Measurements from ENCODE around the gene VMAC.
A peak's percentile ranks its signal among the peaks of the same experiment; 100 is the strongest.
"Not testable (repeated sequence)": the region's sequence is repeated elsewhere in the genome, so short reads cannot be mapped to it uniquely, and the experiment has no call there.

The VMAC gene

GRCh38 chr19:5884065-5884811, 20.4 kb upstream of the VMAC start:
- not testable (repeated sequence) for DNase-seq

- DNase-seq = no peak
Measured at GRCh38 chr19:5889288-5889971, 15.2 kb upstream of the VMAC start.

DNA sequence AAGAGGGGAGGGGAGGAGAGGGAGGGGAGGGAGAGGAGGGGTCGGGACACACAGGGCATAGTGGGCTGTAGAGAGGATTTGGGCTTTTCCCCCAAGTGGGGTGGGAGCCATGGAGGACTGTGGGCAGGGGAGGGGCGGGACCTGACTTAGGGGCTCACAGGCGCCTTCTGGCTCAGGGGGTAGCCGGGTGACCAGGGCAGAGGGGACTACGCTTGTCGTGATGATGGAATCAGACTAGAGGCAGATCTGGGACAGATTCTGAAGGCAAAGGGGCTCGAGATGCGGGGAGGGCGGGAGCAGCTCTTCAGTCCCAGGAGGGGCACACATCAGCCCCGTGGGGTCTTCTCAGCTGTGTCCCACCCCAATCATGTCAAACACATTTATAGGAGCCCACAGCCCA, 14.6 kb upstream of the VMAC start:
- DNase-seq = no peak

DNA sequence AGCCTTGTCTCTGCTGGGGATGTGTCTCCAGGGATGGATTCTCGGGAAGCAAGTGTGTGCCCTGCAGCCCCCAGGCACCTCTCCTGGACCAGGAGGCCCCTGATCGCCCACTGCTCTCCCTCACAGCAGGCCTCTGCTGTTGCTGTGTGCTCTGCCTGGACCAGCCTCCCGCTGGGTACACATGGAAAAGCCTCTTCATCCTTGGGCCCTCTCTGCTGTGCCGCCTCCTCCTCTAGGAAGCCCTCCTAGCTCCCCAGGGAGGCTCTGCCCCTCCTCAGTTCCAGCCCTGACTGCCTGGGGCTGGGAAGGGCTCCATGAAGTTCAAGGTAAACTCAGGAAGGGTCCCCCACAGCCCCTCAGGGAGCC, 13.1 kb upstream of the VMAC start:
- DNase-seq = no peak

DNA sequence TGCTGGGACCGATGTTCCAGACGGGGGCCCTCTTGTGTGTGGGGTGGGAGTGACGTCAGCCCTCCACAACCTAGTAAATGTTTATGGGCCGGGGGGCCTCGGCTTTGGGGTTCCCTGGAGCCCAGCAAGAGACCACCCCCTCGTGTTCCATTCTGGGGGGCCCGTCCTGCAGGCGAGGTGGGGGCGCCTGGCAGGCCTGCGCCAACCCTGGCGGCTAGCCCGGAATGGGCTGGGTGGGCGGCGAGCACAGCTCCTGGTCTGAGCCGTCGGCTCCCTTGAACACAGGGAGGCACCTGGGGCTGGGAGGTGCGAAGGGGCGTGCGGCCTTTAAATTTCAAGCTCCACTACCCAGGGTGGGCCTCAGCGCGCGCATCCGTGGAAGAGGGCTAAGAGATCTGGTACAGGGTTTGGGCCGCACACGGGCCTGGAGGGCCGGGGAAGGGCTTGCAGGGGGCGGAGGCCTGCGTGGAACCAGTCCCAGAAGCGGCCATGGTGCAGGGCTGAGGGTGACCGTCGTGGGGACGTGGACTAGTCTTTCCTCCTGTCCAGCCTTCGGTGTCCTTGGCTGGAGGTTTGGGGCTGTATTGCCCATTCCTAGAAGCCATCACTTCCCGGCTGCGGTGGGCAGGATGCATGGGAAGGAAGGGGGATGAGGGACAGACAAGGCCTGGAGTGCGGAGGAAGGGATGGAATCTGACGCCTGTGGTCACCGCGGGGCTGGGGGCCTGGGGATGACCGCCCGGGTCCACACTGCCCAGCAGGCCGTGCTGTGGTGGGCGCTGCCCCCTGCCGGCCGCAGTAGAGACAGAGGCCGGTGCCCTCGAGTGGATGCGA, 12.5 kb upstream of the VMAC start:
- DNase-seq = no peak

GRCh38 chr19:5892772-5893275, 11.8 kb upstream of the VMAC start:
- no peak for DNase-seq

DNA sequence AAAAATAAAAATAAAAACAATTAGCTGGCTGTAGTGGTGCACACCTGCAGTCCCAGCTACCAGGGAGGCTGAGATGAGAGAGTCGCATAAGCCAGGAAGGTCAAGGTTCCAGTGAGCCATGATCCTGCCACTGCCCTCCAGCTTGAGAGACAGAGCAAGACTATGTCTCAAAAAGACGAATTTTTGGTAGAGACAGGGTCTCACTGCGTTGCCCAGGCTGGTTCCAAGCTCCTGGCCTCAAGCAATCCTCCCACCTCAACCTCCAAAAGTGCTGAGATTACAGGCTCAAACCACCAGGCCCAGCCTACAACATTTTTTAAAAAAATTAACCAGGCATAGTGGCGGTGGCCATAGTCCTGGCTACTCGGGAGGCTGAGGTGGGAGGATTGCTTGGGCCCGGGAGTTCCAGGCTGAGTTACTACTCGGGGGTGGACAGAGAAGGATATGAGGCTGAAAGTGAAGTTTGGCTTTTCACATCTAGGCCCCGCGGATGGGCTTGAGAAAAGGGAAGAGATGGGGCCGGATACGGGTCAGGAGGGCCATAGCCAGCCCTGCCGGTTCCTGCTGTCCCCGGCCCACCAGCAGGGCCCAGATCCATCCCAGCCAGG, 11.3 kb upstream of the VMAC start:
- DNase-seq = no peak

DNA sequence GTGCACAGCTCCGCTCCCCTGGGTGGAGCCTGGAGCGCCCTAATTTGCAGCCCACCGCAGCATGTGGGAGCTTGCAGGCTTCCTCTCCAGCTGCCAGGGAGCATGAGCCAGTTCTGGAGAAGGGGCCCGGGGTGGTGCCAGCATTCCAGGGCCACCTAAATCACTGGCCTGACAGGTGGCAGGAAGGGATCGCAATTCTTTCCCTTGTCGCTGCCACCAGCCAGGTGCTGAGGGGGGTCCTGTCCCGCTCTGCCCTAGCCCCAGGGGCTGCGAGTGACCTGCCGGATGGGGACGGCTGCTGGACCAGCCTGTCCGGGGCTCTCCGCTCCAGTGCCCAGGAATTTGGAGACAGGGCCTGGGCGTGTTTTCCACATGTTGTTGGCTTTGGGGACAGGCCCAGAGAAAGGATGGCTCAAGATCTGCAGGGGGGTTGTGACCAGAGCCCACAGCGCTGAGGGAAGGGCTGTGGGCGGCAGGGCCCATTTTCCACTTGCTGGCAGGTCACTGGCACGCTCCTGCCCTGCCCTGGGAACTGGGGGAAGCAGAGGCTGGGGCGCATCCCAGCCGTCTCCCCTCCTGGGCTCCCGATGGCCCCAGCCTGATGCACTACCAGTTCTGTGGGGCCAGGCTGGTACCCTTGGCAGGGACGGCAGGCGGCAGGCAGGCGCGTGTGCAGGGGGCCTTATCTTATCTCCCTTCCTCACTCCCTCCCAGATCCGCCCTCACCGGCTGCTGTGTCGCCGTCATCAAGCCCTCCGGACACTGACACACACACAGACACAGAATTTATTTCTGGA, 10.6 kb upstream of the VMAC start:
- DNase-seq = no peak

GRCh38 chr19:5894704-5895349, 9.8 kb upstream of the VMAC start:
- DNase-seq = no peak

DNA sequence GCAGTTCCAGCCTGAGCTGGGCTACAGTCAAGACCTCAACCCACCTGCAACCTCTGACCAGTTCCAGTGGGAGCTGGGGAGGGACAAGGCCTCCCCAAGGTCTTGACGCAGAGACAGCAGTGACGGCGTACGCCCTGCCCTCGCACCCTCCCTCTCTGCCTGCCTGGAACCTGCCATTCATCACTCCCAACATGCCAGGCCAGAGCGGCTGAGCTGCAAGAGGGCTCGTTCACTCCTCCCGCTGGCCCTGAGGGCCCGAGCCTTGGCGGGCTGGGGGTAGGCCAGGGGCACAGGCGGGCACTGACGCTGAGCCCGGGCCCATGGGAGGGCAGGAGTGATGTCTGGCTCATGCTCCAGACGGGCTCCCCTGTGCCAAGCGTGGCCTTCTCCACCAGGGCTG, 9.3 kb upstream of the VMAC start:
- no peak for DNase-seq

DNA sequence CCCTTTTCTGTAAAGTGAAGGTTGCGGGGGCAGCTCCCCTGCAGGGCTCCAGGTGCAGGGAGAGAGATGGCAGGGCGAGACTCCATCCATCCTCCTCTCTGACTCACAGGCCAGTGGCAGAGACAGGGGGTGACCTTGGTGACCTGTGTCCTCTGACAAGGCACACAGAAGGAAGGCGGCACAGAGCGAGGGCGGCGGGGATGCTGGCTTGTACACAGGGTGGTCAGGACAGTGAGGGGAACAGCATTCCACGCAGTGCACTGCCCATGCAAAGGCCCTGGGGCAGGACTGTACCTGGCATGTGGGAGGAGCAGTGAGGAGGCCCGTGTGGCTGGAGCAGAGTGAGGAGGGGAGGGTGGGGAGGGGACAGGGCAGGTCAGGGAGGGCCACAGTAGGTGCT, 8.8 kb upstream of the VMAC start:
- no peak for DNase-seq

DNA sequence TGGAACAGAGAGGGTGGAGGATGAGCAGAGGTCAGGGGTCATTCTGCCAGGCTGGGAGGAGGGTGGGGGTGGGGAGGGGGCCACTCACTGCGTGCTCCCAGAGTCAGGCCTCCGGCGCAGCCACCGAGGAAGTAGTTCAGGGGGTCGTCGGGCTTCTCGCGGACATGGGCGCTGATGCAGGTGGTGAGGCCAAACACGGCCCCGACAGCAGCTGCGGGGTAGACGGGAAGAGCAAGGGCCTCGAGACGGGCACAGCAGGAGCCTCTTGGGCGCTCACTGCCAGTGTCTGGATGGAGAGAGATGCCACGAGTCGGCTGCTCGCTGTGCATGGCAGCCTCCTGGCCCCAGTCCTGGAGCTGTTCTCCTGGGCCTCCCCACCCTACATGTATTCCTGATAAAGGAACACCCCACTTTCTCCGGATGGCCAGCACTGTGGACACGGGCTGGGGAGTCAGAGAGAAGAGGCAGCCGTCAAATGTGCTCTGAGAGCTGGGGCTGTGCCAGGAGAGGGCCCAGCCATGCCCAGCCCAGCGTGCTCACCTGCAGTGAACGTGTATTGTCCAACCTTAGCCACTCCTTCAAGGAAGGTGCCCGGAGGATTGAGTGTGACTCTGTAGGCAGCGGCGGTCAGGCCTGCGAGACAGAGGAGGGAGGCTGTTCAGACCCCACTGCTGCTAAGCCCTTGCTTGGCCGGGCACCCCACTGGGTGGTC, 8.2 kb upstream of the VMAC start:
- no peak for DNase-seq

DNA sequence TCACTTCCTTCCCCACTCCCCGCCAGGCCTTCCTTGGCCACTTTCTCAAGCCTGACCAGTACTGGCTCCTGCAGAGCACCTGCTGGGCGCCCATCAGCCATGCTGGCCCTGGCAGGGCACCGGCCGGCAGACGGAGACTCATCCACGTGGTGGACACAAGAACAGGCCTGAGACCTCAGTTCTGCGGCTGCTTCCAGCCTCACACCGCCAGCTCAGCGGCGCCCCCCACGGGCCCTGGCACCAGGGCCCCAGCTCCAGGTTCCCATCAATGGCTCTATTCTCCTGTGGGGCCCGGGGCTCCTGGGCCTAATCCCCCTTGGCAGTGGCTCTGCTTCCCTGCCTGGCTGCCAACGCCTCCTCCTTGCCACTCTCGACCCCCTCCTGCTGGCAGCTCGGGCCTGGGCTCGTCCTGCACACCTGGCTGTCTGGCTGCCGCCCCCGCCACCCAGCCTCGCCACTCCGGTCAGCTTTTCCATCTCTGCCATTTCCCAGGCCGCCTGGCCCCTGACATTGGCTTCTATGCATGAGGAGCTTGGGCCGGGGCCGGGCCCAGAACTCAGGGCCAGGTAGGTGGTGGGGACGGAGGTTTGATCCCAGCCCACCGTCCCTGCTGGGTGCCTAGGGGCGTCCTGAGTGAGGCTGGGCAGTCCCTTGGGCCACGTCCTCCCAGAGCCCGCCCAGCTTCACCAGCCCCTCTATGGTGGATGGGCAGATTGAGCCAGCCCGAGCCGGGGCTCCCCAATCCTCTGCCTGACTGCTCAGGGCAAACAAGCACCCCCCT, 7.3 kb upstream of the VMAC start:
- DNase-seq = no peak

- DNase-seq = no peak
Measured at GRCh38 chr19:5899728-5900526, 4.7 kb upstream of the VMAC start.

GRCh38 chr19:5900976-5901375, 3.7 kb upstream of the VMAC start:
- no peak for DNase-seq

- no peak for DNase-seq
Measured at GRCh38 chr19:5903056-5903623, 1.5 kb upstream of the VMAC start.

DNA sequence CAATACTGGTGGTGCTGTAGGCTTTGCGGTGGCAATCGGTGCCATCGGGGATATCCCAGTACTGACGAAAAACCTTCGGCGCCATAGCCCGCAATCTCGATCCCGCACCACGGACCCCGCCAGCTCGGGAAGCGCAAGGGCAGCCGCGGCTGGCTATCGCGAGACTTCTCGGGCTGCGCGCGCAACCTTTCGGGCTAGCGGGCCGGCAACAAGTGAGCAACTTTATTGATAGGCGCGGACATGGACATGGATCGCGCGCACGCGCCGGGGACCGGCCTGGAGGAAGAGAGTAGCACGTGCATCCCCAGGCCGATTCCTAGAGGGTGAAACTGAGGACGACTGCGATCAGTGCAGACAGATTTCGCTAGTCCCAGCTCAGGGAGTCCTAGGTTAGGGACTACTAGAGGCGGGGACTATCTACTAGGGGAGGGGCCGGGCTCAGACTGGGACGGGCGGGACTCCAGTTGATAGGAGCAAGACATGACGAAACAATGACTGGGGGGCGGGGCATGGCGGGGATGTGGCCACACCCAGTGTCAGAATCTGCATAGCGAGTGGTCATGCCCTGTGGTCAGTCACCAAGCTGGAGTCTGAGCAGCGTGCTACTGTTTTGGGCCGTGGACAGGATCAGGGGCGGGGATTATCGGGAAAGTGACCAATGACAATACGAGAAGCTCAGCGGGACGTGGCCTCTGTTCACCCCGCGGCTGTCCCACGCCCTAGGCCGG, 884 bp upstream of the VMAC start, which contains the start of gene NDUFA11:
TSS of gene NDUFA11 (minus strand) at position 167 of the 728 bp plus-strand sequence. CDS start at position 85, 82 bp downstream.
- DNase-seq = peak; percentile 92

DNA sequence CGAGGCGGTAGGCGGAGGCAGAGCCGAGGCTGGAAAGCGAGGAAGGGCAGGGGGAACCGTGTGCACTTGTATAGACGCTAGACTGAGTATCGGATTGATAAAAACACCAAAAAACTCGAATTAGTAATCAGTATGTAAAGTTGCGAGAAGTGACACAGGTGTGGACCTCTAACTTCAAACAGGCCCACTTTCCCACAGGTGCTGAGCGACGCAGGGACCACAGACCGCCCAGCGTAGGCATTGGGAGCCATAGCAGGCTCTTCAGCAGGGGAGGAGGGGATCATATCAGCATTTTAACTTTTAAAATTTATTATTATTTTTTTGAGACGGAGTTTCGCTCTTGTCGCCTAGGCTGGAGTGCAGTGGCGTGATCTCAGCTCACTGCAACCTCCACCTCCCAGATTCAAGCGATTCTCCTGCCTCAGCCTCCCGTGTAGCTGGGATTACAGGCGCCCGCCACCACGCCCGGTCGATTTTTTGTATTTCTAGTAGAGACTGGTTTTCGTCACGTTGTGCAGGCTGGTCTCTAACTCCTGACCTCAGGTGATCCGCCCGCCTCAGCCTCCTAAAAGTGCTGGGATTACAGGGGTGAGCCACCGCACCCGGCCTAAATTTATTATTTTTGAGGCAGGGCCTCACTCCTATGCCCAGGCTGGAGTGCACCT, 574 bp downstream of the VMAC start:
- DNase-seq = no peak

Data from GF-D8 (cell line).